Astrocyte of the cerebellum (primary cell): ENCODE results near the gene DESI1.

Experiments
- DNase-seq: peaks from one replicate; pipeline ENCODE4 v3.0.0-alpha.2; 2011; ENCODE audit warnings: low read depth
- H3K4me3 ChIP-seq: 2 replicates; pipeline ENCODE4 v1.5.1; 2011; ENCODE audit warnings: mild to moderate bottlenecking, low read depth, low read length, moderate library complexity
- in situ Hi-C: cut with HindIII; loops from 2 replicates; pipeline ENCODE4 v1.10.0; 2017; ENCODE audit warnings: low sequenced_read_pairs
- TF ChIP-seq, protein P1 (sequence below): IDR thresholded peaks from 2 replicates; pipeline ENCODE4 v1.5.1; 2012; ENCODE audit warnings: low read length, low read depth, moderate library complexity, mild to moderate bottlenecking; ENCODE audit errors: missing control alignments

Gene DESI1

DNA sequence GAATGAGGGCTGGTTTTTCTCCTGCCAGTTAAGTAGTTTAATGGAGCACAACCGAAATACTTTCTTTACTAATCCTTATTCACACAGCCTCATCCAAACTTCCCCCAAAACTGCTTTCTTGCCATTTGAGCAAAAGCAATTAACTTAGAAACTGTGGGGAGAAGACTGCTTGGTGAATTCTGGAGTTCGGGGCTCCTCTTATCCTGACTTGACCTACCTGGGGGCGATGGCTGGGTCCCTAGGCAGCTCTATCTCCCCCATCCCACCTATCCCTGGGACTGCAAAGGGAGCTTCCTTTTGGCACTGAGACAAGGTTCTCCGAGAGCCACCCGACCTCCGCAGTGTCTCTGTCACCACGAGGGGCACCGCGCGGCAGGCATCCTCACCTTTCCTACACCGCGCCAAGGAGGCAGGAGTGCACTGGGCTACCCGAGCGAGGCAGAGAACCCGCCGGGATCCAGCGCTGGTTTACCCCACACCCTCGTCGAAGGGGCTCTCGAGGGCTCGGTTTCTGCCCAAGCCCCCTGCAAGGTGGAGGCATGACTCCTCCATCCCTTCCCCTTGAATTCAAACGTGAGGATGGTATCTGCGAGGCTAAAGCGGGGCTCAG, 759 bp downstream of the DESI1 start:
- in situ Hi-C loops, result loop anchor here (5.0 kb wide), 1 partner anchor 32 kb away; no protein-coding TSS in a partner anchor
- TF ChIP-seq, protein P1, sequence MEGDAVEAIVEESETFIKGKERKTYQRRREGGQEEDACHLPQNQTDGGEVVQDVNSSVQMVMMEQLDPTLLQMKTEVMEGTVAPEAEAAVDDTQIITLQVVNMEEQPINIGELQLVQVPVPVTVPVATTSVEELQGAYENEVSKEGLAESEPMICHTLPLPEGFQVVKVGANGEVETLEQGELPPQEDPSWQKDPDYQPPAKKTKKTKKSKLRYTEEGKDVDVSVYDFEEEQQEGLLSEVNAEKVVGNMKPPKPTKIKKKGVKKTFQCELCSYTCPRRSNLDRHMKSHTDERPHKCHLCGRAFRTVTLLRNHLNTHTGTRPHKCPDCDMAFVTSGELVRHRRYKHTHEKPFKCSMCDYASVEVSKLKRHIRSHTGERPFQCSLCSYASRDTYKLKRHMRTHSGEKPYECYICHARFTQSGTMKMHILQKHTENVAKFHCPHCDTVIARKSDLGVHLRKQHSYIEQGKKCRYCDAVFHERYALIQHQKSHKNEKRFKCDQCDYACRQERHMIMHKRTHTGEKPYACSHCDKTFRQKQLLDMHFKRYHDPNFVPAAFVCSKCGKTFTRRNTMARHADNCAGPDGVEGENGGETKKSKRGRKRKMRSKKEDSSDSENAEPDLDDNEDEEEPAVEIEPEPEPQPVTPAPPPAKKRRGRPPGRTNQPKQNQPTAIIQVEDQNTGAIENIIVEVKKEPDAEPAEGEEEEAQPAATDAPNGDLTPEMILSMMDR, result no peak
- DNase-seq, result no peak
- H3K4me3 ChIP-seq, result peak overlapping the region; percentile 99

DNA sequence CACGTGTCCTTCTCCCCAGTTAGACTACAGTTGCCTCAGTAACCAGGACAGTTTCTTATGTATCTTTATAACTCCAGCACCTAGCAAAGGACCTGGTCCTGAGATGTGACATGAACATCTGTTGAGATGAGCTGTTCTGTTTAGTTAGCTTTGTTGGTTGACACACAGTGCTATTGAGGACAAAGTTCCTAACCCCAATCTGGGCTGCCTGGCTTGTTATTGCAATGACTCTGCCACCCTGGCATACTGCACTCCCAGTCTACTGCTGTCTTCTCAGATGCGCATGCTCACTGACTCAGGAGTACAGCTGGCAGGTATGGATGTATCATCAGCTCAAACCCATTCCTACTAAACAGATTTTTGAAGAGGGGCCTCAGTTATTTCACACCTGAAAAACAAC, 7.4 kb downstream of the DESI1 start:
- in situ Hi-C loops, result no loop called here
- no peak overlapping the region for H3K4me3 ChIP-seq
- TF ChIP-seq, protein P1, result no peak
- DNase-seq, result no peak

DNA sequence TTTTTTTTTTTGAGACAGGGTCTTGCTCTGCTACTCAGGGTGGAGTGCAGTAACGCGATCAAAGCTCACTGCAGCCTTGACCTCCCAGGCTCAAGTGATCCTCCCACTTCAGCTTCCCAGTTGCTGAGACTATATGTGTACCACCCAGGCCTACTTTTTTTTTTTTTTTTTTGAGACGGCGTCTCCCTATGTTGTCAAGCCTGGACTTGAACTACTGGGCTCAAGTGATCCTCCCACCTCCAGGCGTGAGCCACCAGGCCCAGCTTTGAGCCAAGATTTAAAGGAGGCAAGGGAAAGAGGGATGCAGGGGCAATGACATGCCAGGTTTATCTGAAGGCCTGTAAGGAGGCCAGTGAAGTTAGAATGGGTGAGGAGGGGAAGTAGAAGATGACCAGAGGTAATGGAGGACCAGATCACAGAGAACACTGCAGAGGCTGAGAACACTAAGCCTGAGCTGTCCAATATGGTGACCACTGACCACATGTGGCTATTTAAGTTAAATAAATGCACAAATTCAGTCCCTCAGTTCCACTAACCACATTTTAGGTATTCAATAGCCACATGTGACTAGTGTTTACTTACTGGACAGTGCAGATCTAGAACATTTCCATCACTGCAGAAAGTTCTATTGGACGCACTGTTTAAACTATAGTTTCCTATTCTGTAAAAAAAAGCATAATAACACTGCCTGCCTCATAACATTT, 8.1 kb downstream of the DESI1 start:
- no peak for DNase-seq
- TF ChIP-seq, protein P1, result no peak
- H3K4me3 ChIP-seq, result no peak overlapping the region
- in situ Hi-C loops, result no loop called here

DNA sequence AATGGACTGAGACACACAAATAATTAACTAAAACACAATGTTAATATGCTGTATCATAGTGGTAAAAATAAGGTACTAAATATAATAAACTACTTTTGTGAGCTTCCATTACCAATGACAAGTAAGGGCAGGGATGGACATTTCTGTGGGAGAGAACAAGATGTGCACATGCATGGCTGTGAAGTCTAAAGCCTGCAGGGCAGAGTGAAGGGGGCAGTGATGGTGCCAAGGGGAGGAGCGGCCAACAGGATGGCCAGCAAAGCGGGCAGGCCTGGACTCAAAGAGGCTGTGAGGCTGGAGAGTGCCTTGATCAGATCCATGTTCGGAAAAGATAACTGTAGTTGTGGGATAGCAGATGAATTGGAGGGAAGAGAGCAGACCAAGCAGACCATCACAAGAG, 12.5 kb downstream of the DESI1 start:
- TF ChIP-seq, protein P1, result no peak
- in situ Hi-C loops, result no loop called here
- H3K4me3 ChIP-seq, result no peak overlapping the region
- DNase-seq, result no peak

DNA sequence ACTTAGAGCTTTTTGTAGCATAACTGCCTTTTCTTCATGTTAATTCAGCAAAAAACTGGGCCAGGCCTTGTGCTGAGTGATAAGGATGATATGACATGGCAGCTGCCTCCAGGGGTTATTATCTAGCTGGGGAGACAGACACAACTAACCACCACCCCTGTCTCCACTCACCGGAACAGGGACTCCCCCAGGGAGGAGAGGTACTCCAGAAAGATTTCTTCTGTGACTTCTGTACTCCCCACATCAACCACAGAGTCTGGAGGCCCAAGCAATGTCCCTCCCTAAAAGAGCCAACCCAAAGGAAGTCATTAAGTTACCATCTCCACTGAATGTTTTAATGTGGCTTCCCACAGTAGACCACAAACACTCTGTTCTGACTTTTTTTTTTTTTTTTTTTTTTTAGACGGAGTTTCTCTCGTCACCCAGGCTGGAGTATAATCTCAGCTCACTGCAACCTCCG, 16.9 kb downstream of the DESI1 start:
- in situ Hi-C loops, result loop anchor here (5.0 kb wide), 1 partner anchor 42 kb away; the partner anchor contains the start of gene CSDC2
- no peak for DNase-seq
- no peak overlapping the region for H3K4me3 ChIP-seq
- TF ChIP-seq, protein P1, result no peak

DNA sequence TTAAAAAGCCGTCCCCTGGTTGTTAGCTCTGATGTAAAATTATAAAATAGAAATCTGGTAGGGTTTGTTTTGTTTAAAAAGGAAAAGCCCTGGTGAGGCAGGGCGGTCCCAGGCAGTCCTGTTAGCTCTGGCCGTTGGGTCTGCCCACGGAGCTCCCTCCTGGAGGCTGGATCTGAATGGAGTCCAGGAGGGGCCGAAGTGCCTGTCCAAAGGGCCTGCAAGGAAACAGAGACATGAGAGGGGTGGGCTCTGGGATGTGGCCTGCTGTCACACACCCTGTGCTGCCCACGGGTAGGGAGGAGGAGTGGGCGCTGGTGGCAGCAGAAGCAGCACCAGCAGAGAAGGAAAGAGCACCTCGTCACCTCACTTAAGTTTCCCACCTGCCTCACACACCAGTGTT, 19.9 kb downstream of the DESI1 start:
- TF ChIP-seq, protein P1, result no peak
- in situ Hi-C loops, result loop anchor here (5.0 kb wide), 1 partner anchor 39 kb away; the partner anchor contains the start of gene CSDC2
- no peak overlapping the region for H3K4me3 ChIP-seq
- DNase-seq, result no peak
